ENCODE results near the gene FGD2.

DNA sequence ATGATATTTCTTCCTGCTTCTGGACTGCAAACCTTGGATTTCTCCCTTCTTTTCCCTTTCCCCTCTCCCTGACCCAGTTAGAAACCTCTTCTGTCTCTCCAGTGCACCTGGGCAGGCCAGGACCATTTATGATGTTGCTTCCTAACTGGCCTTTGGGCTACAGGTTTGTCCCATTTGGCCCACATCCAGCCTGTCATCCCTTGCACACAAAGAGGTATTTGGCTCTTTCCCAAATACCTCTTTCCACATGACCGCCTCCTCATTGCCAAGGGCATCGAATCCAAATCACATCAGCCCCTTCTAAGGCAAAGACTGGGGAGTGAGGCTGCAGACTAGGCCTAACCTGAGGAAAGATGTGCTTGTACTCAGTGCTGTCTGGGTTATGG, 13.6 kb downstream of the FGD2 start:
- no peak for TF ChIP-seq FOS (IDR thresholded peaks at IDR 0.05; ENCODE audit: low read depth, low read length)
- TF ChIP-seq, protein P1, sequence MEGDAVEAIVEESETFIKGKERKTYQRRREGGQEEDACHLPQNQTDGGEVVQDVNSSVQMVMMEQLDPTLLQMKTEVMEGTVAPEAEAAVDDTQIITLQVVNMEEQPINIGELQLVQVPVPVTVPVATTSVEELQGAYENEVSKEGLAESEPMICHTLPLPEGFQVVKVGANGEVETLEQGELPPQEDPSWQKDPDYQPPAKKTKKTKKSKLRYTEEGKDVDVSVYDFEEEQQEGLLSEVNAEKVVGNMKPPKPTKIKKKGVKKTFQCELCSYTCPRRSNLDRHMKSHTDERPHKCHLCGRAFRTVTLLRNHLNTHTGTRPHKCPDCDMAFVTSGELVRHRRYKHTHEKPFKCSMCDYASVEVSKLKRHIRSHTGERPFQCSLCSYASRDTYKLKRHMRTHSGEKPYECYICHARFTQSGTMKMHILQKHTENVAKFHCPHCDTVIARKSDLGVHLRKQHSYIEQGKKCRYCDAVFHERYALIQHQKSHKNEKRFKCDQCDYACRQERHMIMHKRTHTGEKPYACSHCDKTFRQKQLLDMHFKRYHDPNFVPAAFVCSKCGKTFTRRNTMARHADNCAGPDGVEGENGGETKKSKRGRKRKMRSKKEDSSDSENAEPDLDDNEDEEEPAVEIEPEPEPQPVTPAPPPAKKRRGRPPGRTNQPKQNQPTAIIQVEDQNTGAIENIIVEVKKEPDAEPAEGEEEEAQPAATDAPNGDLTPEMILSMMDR (conservative IDR thresholded peaks at IDR 0.05; ENCODE audit: low read depth, low read length) = no peak
